Measurements from ENCODE around the gene UBE2U.

- TF ChIP-seq CTCF (IDR thresholded peaks at IDR 0.05) (no peak), EP300 (IDR thresholded peaks at IDR 0.05) (no peak)
These were observed 32.5 kb downstream of the UBE2U start for GRCh38 chr1:64235910-64236309.

Data from gastroesophageal sphincter (tissue), 3 donors.